Skeletal muscle cell (primary cell): ENCODE data around the gene SLC35B1.
"Not testable (repeated sequence)": the region's sequence is repeated elsewhere in the genome, so short reads cannot be mapped to it uniquely, and the experiment has no call there.

Experiments used
- DNase-seq: peaks from one replicate; pipeline ENCODE4 v3.0.0-alpha.2; 2010; ENCODE audit warnings: low read depth
- H3K4me3 ChIP-seq: 2 replicates; pipeline ENCODE4 v1.5.1; 2011; ENCODE audit warnings: low read depth, mild to moderate bottlenecking, control low read depth, low read length, moderate library complexity

Gene SLC35B1

GRCh38 chr17:49738456-49739163, 30.8 kb upstream of the SLC35B1 start:
- DNase-seq: no peak
- no peak overlapping the region for H3K4me3 ChIP-seq

GRCh38 chr17:49734515-49735490, 27.0 kb upstream of the SLC35B1 start:
- DNase-seq: no peak
- no peak overlapping the region for H3K4me3 ChIP-seq

GRCh38 chr17:49731435-49731831, 23.7 kb upstream of the SLC35B1 start:
- H3K4me3 ChIP-seq: no peak overlapping the region
- DNase-seq: no peak

GRCh38 chr17:49730785-49731434, 23.1 kb upstream of the SLC35B1 start:
- no peak for DNase-seq
- no peak overlapping the region for H3K4me3 ChIP-seq

GRCh38 chr17:49730078-49730784, 22.5 kb upstream of the SLC35B1 start:
- no peak overlapping the region for H3K4me3 ChIP-seq
- DNase-seq: peak; percentile 36

GRCh38 chr17:49729069-49729468, 21.3 kb upstream of the SLC35B1 start:
- DNase-seq: no peak
- no peak overlapping the region for H3K4me3 ChIP-seq

- DNase-seq: no peak
Observed at GRCh38 chr17:49728425-49728824, 20.7 kb upstream of the SLC35B1 start.

GRCh38 chr17:49727380-49727779, 19.6 kb upstream of the SLC35B1 start:
- no peak overlapping the region for H3K4me3 ChIP-seq
- peak; percentile 56 for DNase-seq

More at GRCh38 chr17:49728425-49728824, 20.7 kb upstream of the SLC35B1 start:
- H3K4me3 ChIP-seq: no peak overlapping the region

GRCh38 chr17:49725452-49726130, 17.8 kb upstream of the SLC35B1 start:
- H3K4me3 ChIP-seq: no peak overlapping the region
- no peak for DNase-seq

- DNase-seq, H3K4me3 ChIP-seq: not testable (repeated sequence)
Observed at GRCh38 chr17:49724552-49724951, 16.8 kb upstream of the SLC35B1 start.

- DNase-seq: peak; percentile 49
- no peak overlapping the region for H3K4me3 ChIP-seq
Observed at GRCh38 chr17:49723423-49723822, 15.7 kb upstream of the SLC35B1 start.

GRCh38 chr17:49722066-49722465, 14.3 kb upstream of the SLC35B1 start:
- no peak for DNase-seq
- no peak overlapping the region for H3K4me3 ChIP-seq

- DNase-seq: no peak
- no peak overlapping the region for H3K4me3 ChIP-seq
Observed at GRCh38 chr17:49717371-49717861, 9.7 kb upstream of the SLC35B1 start.

- H3K4me3 ChIP-seq: no peak overlapping the region
- DNase-seq: no peak
Observed at GRCh38 chr17:49716668-49717364, 9.1 kb upstream of the SLC35B1 start.

GRCh38 chr17:49715717-49716279, 8.0 kb upstream of the SLC35B1 start:
- no peak overlapping the region for H3K4me3 ChIP-seq
- DNase-seq: no peak

- no peak overlapping the region for H3K4me3 ChIP-seq
- DNase-seq: no peak
Observed at GRCh38 chr17:49715216-49715615, 7.5 kb upstream of the SLC35B1 start.

GRCh38 chr17:49708515-49709183, 885 bp upstream of the SLC35B1 start:
- peak overlapping the region; percentile 98 for H3K4me3 ChIP-seq

More at GRCh38 chr17:49708515-49709183, 885 bp upstream of the SLC35B1 start:
- DNase-seq: no peak
